Measurements from ENCODE around the gene CRTC3.

- TF ChIP-seq CTCF (IDR thresholded peaks at IDR 0.05; ENCODE audit: insufficient read depth, low read depth, low read length) = no peak
- no peak for TF ChIP-seq EZH2 (IDR thresholded peaks at IDR 0.05; ENCODE audit: insufficient read depth, low read length)
These were observed 114.8 kb downstream of the CRTC3 start for GRCh38 chr15:90644526-90644925.
